GM21786 (cell line): Measurements from ENCODE around the gene FBXL15.

Experiments used
- ATAC-seq: cut with Tn5 transposase; IDR thresholded peaks from one replicate; pipeline ENCODE4 v1.9.1; 2021; ENCODE audit not compliant: unreplicated experiment

Gene FBXL15, protein sequence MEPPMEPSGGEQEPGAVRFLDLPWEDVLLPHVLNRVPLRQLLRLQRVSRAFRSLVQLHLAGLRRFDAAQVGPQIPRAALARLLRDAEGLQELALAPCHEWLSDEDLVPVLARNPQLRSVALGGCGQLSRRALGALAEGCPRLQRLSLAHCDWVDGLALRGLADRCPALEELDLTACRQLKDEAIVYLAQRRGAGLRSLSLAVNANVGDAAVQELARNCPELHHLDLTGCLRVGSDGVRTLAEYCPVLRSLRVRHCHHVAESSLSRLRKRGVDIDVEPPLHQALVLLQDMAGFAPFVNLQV

DNA sequence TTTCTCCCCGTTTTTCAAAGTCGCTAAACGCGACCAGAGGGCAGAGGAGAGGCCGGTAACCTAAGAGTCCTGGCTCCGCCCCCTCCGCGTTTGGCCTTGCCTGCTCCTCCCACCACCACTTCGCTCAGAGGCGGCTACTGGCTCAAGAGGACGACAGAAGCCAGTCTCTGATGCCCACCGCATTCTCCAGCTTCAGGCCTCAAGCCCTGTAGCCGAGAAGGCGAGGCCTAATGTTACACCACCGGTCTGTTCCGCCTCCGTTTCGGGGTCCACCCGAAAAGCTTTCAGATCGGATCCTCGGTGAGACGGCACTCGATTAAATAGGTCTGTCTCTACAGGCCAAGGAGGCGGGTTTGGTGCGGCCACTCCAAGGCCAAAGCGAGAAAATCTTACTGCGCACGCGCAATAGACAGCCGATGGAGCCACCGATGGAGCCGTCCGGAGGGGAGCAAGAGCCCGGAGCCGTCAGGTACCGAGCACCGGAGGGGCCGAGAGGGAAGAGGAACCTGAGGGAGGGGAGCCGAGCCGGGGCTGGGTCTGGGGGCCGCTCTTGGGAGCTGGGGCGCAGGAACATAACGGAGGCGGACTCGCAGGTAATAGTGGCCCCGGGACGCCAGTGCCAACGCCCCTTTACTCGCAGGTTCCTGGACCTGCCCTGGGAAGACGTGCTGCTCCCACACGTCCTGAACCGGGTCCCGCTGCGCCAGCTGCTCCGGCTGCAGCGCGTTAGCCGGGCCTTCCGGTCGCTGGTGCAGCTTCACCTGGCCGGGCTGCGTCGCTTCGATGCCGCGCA is at the start of gene FBXL15:
TSS of gene FBXL15 (plus strand) at position 123 of the 793 bp plus-strand sequence. CDS start at position 417, 294 bp downstream.
- peak; percentile 63 for ATAC-seq

GRCh38 chr10:102371295-102371694 is 49.3 kb upstream of the FBXL15 start:
- no peak for ATAC-seq

- ATAC-seq, result no peak
Observed at GRCh38 chr10:102375250-102375649, 45.4 kb upstream of the FBXL15 start.

DNA sequence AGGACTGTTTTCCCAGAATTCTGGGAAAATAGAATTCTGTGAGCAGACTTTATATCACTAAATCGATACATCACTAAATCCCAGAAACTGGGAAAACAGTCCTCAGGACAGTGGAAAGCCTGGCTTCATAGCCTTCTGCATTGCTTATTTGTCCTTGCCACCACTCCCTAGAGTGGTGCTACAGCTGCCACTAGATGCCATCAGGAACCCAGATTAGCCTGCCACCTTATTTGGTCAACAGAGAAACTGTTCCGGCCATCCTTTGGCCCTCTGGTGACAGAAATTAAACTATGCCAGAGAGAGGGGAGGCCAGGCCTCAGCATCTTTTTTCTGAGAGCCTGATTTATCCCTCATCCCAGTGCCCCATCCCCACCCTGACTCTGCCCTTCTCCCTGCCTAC is 44.8 kb upstream of the FBXL15 start:
- ATAC-seq, result no peak

GRCh38 chr10:102376901-102377300 is 43.7 kb upstream of the FBXL15 start:
- no peak for ATAC-seq

DNA sequence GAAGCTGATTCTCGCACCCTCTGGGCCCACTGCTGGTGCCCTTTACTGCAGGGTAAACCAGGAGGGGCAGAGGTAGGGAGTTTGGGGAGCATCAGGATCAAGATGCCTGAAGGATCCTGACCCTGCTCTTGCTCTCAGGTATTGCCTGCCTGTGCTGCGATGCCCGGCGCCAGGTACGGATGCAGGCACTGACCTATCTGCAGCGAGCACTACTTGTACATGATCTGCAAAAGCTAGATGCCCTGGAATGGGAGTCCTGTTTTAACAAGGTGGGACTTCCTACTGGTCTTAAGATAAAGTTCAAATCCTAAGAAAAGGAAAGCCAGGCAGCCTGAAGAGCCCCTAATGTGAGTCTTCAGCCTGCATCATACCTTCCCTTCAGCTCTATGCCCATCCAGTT is 41.3 kb upstream of the FBXL15 start:
- no peak for ATAC-seq

- ATAC-seq, result no peak
Observed at GRCh38 chr10:102381983-102382382, 38.7 kb upstream of the FBXL15 start.

DNA sequence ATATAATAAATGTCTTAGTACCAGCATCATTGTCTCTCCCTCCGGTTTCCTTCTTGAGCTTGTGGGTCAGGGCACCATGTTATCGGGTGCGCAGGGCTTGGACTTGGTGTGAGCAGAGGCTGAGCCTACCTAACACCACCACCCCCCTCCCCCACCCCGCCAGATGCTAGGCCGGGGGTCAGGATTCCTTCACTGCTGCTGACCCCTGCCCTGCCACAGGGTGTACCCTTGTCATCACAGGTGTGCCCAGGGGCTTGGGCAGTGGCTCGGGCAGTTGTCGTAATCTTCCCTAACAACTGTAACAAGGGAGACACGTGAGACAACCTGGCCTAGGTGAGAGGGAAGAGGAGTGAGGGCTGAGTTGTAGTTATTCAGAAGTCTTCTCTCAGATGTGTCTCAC is 37.8 kb upstream of the FBXL15 start:
- ATAC-seq, result no peak

DNA sequence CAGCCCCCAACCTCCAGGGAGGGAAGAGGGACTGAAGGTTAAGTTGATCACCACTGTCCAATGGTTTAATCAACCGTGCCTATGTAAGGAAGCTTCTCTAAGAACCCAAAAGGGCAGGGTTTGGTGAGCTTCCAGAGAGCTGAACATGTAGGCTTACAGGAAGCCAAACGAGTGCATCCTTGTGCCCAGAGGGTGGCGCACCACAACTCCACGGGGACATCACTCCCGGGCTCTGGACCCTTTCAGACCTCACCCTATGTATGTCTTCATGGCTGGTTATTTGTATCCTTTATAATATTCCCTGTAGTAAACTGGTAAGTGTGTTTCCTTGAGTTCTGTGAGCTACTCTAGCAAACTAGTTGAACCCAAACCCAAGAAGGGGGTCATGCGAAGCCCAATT is 36.6 kb upstream of the FBXL15 start:
- ATAC-seq, result no peak

GRCh38 chr10:102384606-102385429 is 35.8 kb upstream of the FBXL15 start:
- ATAC-seq, result no peak

GRCh38 chr10:102389894-102390293 is 30.7 kb upstream of the FBXL15 start:
- no peak for ATAC-seq

DNA sequence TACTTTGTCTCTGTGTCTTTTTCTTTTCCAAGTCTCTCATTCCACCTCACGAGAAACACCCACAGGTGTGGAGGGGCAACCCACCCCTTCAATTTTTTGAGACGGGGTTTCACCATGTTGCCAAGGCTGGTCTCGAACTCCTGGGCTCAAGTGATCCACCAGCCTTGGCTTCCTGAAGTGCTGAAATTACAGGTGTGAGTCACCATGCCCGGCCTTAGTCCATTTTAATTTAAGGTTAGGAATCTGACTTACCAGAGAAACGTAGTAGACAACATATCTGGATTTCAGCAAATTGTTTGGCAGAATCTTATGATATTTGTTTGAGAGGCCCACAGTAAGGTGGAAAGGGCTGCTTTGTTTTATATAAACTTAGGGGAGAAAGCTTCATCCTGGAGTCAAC is 28.3 kb upstream of the FBXL15 start:
- no peak for ATAC-seq

DNA sequence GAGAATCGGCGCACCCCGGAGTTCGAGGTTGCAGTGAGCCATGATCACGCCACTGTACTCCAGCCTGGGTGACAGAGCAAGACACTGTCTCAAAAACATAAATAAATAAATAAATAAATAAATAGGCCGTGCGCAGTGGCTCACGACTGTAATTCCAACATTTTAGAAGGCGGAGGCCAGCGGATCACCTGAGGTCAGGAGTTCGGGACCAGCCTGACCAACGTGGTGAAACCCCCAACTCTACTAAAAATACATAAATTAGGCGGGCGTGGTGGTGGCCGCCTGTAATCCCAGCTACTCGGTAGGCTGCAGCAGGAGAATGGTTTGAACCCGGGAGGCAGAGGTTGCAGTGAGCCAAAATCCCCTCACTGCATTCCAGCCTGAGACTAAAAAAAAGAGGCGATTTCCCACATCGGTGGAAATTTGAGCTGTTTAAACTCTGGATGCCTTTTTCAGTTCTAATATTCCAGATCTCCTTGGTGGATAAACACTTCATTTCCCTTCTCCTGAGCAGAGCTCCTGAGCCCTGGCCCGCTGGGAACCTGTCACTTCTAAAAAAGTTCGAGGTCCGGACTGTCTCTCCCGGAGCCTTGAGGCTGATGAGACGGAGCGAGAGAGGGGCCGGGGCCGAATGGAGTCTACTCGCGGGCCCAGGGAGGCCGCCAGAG is 27.1 kb upstream of the FBXL15 start:
- ATAC-seq, result no peak

GRCh38 chr10:102394079-102394800 is 26.4 kb upstream of the FBXL15 start:
- peak; percentile 81 for ATAC-seq

- no peak for ATAC-seq
Observed at GRCh38 chr10:102394801-102395399, 25.7 kb upstream of the FBXL15 start.

GRCh38 chr10:102395400-102396316 is 25.0 kb upstream of the FBXL15 start, which contains the start of gene NFKB2:
Gene NFKB2 (plus strand): TSS chr10:102395705. CDS start chr10:102395960, 255 bp downstream.
- no peak for ATAC-seq

- ATAC-seq, result no peak
Observed at GRCh38 chr10:102396317-102396650, 24.4 kb upstream of the FBXL15 start.

DNA sequence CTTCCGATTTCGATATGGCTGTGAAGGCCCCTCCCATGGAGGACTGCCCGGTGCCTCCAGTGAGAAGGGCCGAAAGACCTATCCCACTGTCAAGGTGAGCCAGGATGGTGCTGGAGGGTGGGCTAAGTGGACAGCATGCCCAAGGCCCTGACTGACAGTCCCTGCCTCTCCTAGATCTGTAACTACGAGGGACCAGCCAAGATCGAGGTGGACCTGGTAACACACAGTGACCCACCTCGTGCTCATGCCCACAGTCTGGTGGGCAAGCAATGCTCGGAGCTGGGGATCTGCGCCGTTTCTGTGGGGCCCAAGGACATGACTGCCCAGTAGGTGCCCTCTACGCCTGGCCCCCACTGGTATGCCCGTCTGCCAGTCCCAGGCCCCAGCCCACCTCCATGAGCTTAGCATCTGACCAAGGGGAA is 23.9 kb upstream of the FBXL15 start:
- ATAC-seq, result no peak
